Effector memory CD8-positive, alpha-beta T cell (primary cell): Measurements from ENCODE around the gene ATP5ME.
"Not testable (repeated sequence)": the region's sequence is repeated elsewhere in the genome, so short reads cannot be mapped to it uniquely, and the experiment has no call there.

Experiments used
- ATAC-seq: fragments of 150-1000 bp; cut with Tn5 transposase; replicated peaks from 2 replicates; pipeline ENCODE4 v1.10.0; 2021; ENCODE audit warnings: mild to moderate bottlenecking, moderate library complexity
- DNase-seq, 3 experiments: peaks; one replicate each; pipeline ENCODE4 v3.0.0; 2021
- H3K27ac Mint-ChIP-seq, 2 donors: one replicate each; pipeline ENCODE4 v1.8.0; 2022; ENCODE audit warnings: mild to moderate bottlenecking in 2 of 2, mixed read lengths in 2 of 2, moderate library complexity in 2 of 2
- H3K27me3 Mint-ChIP-seq, 2 donors: one replicate each; pipeline ENCODE4 v1.8.0; 2022; ENCODE audit warnings: mixed read lengths in 2 of 2
- H3K36me3 Mint-ChIP-seq: one replicate; pipeline ENCODE4 v1.8.0; 2022; ENCODE audit warnings: mild to moderate bottlenecking, moderate library complexity, mixed read lengths; ENCODE audit not compliant: insufficient read depth
- H3K4me1 Mint-ChIP-seq, 2 donors: one replicate each; pipeline ENCODE4 v1.8.0; 2022; ENCODE audit warnings: low read depth in 2 of 2, mixed read lengths in 2 of 2
- H3K4me3 Mint-ChIP-seq, 2 donors: one replicate each; pipeline ENCODE4 v1.8.0; 2022; ENCODE audit warnings: mild to moderate bottlenecking in 2 of 2, mixed read lengths in 2 of 2, moderate library complexity in 2 of 2
- H3K9me3 Mint-ChIP-seq, 2 donors: one replicate each; pipeline ENCODE4 v1.8.0; 2022; ENCODE audit warnings: mixed read lengths in 2 of 2

ATP5ME gene

GRCh38 chr4:700587-701264 lies 26.6 kb upstream of the ATP5ME start:
- ATAC-seq, result no peak
- Mint-ChIP-seq H3K4me3 (no peak overlapping the region), H3K27ac (no peak overlapping the region), H3K27me3 (no peaks in the 10 kb centered on the region), H3K9me3 (no peaks in the 10 kb centered on the region), H3K4me1 (peaks cover 3 to 10% of the 10 kb centered on the region in 2 donors), H3K36me3 (peaks cover 4% of the 10 kb centered on the region)
- DNase-seq, result no peak

GRCh38 chr4:699816-700580 lies 25.9 kb upstream of the ATP5ME start:
- no peaks in the 10 kb centered on the region for H3K36me3 Mint-ChIP-seq
- H3K4me1 Mint-ChIP-seq, result peaks cover 3 to 6% of the 10 kb centered on the region in 2 donors
- no peak for DNase-seq
- H3K9me3 Mint-ChIP-seq, result no peaks in the 10 kb centered on the region
- peak overlapping the region in 1 of 2 donors; percentile 57 for H3K4me3 Mint-ChIP-seq
- H3K27me3 Mint-ChIP-seq, result no peaks in the 10 kb centered on the region
- no peak for ATAC-seq
- peak overlapping the region in 1 of 2 donors; percentile 31 for H3K27ac Mint-ChIP-seq

- H3K27me3 Mint-ChIP-seq, ATAC-seq, H3K36me3 Mint-ChIP-seq: not testable (repeated sequence)
These were observed 20.4 kb upstream of the ATP5ME start for GRCh38 chr4:694341-694940.

GRCh38 chr4:692771-693554 lies 18.9 kb upstream of the ATP5ME start:
- H3K4me1 Mint-ChIP-seq, result peaks cover 0 to under 1% of the 10 kb centered on the region in 2 donors
- H3K27ac Mint-ChIP-seq, result no peak overlapping the region
- H3K36me3 Mint-ChIP-seq, result no peaks in the 10 kb centered on the region
- H3K27me3 Mint-ChIP-seq, result peaks cover 2 to 5% of the 10 kb centered on the region in 2 donors
- H3K9me3 Mint-ChIP-seq, result no peaks in the 10 kb centered on the region
- no peak for ATAC-seq
- H3K4me3 Mint-ChIP-seq, result no peak overlapping the region
- no peak for DNase-seq

More at GRCh38 chr4:694341-694940, 20.4 kb upstream of the ATP5ME start:
- not testable (repeated sequence) for H3K9me3 Mint-ChIP-seq, H3K4me1 Mint-ChIP-seq, H3K27ac Mint-ChIP-seq, DNase-seq, H3K4me3 Mint-ChIP-seq

- no peak overlapping the region for H3K4me3 Mint-ChIP-seq
- peaks cover 0 to 8% of the 10 kb centered on the region in 2 donors for H3K4me1 Mint-ChIP-seq
- DNase-seq (no peak), ATAC-seq (no peak)
- H3K27me3 Mint-ChIP-seq, result peaks cover 5 to 19% of the 10 kb centered on the region in 2 donors
- no peaks in the 10 kb centered on the region for H3K9me3 Mint-ChIP-seq
- no peaks in the 10 kb centered on the region for H3K36me3 Mint-ChIP-seq
- H3K27ac Mint-ChIP-seq, result no peak overlapping the region
These were observed 15.6 kb upstream of the ATP5ME start for GRCh38 chr4:689723-690122.

GRCh38 chr4:688854-689681 lies 15.0 kb upstream of the ATP5ME start, which contains the start of gene SLC49A3:
TSS of gene SLC49A3 (minus strand) at chr4:689151. CDS start at chr4:689127, 24 bp downstream.
- Mint-ChIP-seq H3K9me3 (no peaks in the 10 kb centered on the region), H3K4me3 (no peak within 1 kb of the TSS), H3K36me3 (no peaks in the 10 kb centered on the region), H3K27ac (no peak within 1 kb of the TSS), H3K4me1 (peaks cover 0 to 8% of the 10 kb centered on the region in 2 donors), H3K27me3 (peaks cover 5 to 19% of the 10 kb centered on the region in 2 donors)
- DNase-seq, result no peak
- ATAC-seq, result peak; percentile 44

- H3K36me3 Mint-ChIP-seq, result no peaks in the 10 kb centered on the region
- no peaks in the 10 kb centered on the region for H3K9me3 Mint-ChIP-seq
- H3K27ac Mint-ChIP-seq, result no peak overlapping the region
- ATAC-seq (peak; percentile 17), DNase-seq (no peak)
- no peak overlapping the region for H3K4me3 Mint-ChIP-seq
- peaks cover 0 to 19% of the 10 kb centered on the region in 2 donors for H3K27me3 Mint-ChIP-seq
- H3K4me1 Mint-ChIP-seq, result peaks cover 5 to 8% of the 10 kb centered on the region in 2 donors
These were observed 14.1 kb upstream of the ATP5ME start for GRCh38 chr4:687971-688853.

- ATAC-seq (peak; percentile 17), DNase-seq (no peak)
- Mint-ChIP-seq H3K9me3 (no peaks in the 10 kb centered on the region), H3K36me3 (peaks cover 3% of the 10 kb centered on the region), H3K4me1 (peaks cover 5 to 13% of the 10 kb centered on the region in 2 donors), H3K27me3 (peaks cover 0 to 19% of the 10 kb centered on the region in 2 donors), H3K4me3 (no peak overlapping the region), H3K27ac (no peak overlapping the region)
These were observed 13.2 kb upstream of the ATP5ME start for GRCh38 chr4:687048-687970.

- no peaks in the 10 kb centered on the region for H3K9me3 Mint-ChIP-seq
- no peak for ATAC-seq
- H3K36me3 Mint-ChIP-seq, result peaks cover 3% of the 10 kb centered on the region
- H3K4me3 Mint-ChIP-seq, result no peak overlapping the region
- no peak for DNase-seq
- H3K27me3 Mint-ChIP-seq, result peaks cover 0 to 19% of the 10 kb centered on the region in 2 donors
- H3K27ac Mint-ChIP-seq, result no peak overlapping the region
- peaks cover 5 to 13% of the 10 kb centered on the region in 2 donors for H3K4me1 Mint-ChIP-seq
These were observed 12.5 kb upstream of the ATP5ME start for GRCh38 chr4:686413-687040.

- Mint-ChIP-seq H3K4me3 (no peak overlapping the region), H3K4me1 (peaks cover 6 to 14% of the 10 kb centered on the region in 2 donors), H3K36me3 (peaks cover 5% of the 10 kb centered on the region), H3K27me3 (peaks cover 0 to 19% of the 10 kb centered on the region in 2 donors), H3K27ac (no peak overlapping the region), H3K9me3 (no peaks in the 10 kb centered on the region)
- DNase-seq (no peak), ATAC-seq (no peak)
These were observed 11.8 kb upstream of the ATP5ME start for GRCh38 chr4:685679-686412.
